ENCODE results near the gene FAM110A.

- no peak for TF ChIP-seq CTCF (conservative IDR thresholded peaks at IDR 0.05; ENCODE audit: low read length)
- TF ChIP-seq EZH2phosphoT487 (IDR thresholded peaks at IDR 0.05; ENCODE audit: borderline replicate concordance, low read depth, low read length), result no peak
These were observed 38.4 kb downstream of the FAM110A start for GRCh38 chr20:871948-872347.
